CD8-positive, alpha-beta memory T cell (primary cell): ENCODE data around the gene PRRC2B. TPM values are rescaled to one million over a fixed set of nuclear protein-coding genes. Genes with fewer than 3 reads are reported as not detected.

ENCODE experiments used
- CTCF ChIA-PET: fragments of 350-600 bp; sonication (Branson Sonifier 250); formaldehyde crosslinking; loops from one replicate; lab custom pipeline; 2021; ENCODE audit warnings: antibody characterized with exemption; lab: Charles Lee
- POLR2A ChIA-PET: fragments of 350-600 bp; sonication (Branson Sonifier 250); formaldehyde crosslinking; loops from one replicate; lab custom pipeline; 2021; ENCODE audit warnings: antibody characterized with exemption; lab: Charles Lee
- DNase-seq, 5 donors: peaks; one replicate each; pipeline versions ENCODE4 v3.0.0 to v3.0.0-alpha.2; 2020 to 2022; ENCODE audit warnings: mixed read lengths in 1 of 5
- H3K27ac ChIP-seq: one replicate; pipeline ENCODE4 v1.7.0; 2013; ENCODE audit warnings: low read depth, mild to moderate bottlenecking, low read length, moderate library complexity
- H3K27me3 ChIP-seq: 2 replicates; pipeline ENCODE4 v1.7.0; 2013; ENCODE audit warnings: low read length, mild to moderate bottlenecking; ENCODE audit not compliant: insufficient read depth, poor library complexity, severe bottlenecking
- H3K36me3 ChIP-seq: 2 replicates; pipeline ENCODE4 v1.7.0; 2013; ENCODE audit warnings: mild to moderate bottlenecking, low read length, moderate library complexity; ENCODE audit not compliant: insufficient read depth
- H3K4me1 ChIP-seq: 2 replicates; pipeline ENCODE4 v1.7.0; 2013; ENCODE audit warnings: mild to moderate bottlenecking, low read length, moderate library complexity; ENCODE audit not compliant: insufficient read depth
- H3K4me3 ChIP-seq: 2 replicates; pipeline ENCODE4 v1.7.0; 2013; ENCODE audit warnings: mild to moderate bottlenecking, low read length
- H3K9me3 ChIP-seq: 2 replicates; pipeline ENCODE4 v1.7.0; 2013; ENCODE audit warnings: mild to moderate bottlenecking, low read length
- H3K27ac Mint-ChIP-seq, 8 donors: one replicate each; pipeline ENCODE4 v1.8.0; 2020 to 2021; ENCODE audit warnings: mixed read lengths in 8 of 8, mild to moderate bottlenecking in 6 of 8, inconsistent platforms in 3 of 8, moderate library complexity in 3 of 8
- H3K27me3 Mint-ChIP-seq, 2 donors: one replicate each; pipeline ENCODE4 v1.8.0; 2020 to 2021; ENCODE audit warnings: mixed read lengths in 2 of 2, mild to moderate bottlenecking in 1 of 2, moderate library complexity in 1 of 2
- H3K36me3 Mint-ChIP-seq, 3 donors: one replicate each; pipeline ENCODE4 v1.8.0; 2020 to 2021; ENCODE audit warnings: mixed read lengths in 3 of 3, inconsistent platforms in 1 of 3, mild to moderate bottlenecking in 1 of 3
- H3K4me1 Mint-ChIP-seq, 3 donors: one replicate each; pipeline ENCODE4 v1.8.0; 2020 to 2021; ENCODE audit warnings: mixed read lengths in 3 of 3, inconsistent platforms in 1 of 3, mild to moderate bottlenecking in 1 of 3
- H3K4me3 Mint-ChIP-seq, 7 donors: one replicate each; pipeline ENCODE4 v1.8.0; 2020 to 2021; ENCODE audit warnings: mixed read lengths in 7 of 7, mild to moderate bottlenecking in 6 of 7, moderate library complexity in 4 of 7, inconsistent platforms in 2 of 7
- H3K9me3 Mint-ChIP-seq, 5 donors: one replicate each; pipeline ENCODE4 v1.8.0; 2020 to 2022; ENCODE audit warnings: mixed read lengths in 5 of 5, mild to moderate bottlenecking in 3 of 5, moderate library complexity in 2 of 5, inconsistent platforms in 1 of 5
- polyA plus RNA-seq: library from polyadenylated mRNA; unstranded; fragments of 300-500 nt; fragmentation: Illumina TruSeq; gene quantifications from one replicate; pipeline ENCODE4 v1.2.3, GENCODE V29; 2021
- total RNA-seq, 2 experiments: library from RNA; stranded (reverse); gene quantifications; one replicate each; pipeline ENCODE4 v1.2.3, GENCODE V29; 2021

The PRRC2B gene
- total and polyA plus RNA-seq, 3 experiments from 2014 or later = 42.1 to 146 (median 146) TPM

- no peaks in the 10 kb centered on the region for H3K27me3 ChIP-seq
- H3K9me3 Mint-ChIP-seq = no peaks in the 10 kb centered on the region
- no peaks in the 10 kb centered on the region for H3K4me1 ChIP-seq
- no peak overlapping the region for H3K4me3 Mint-ChIP-seq
- peaks cover 0 to 2% of the 10 kb centered on the region in 2 donors for H3K27me3 Mint-ChIP-seq
- POLR2A ChIA-PET = no interaction called here
- DNase-seq = no peak
- H3K4me1 Mint-ChIP-seq = peaks cover 4 to 8% (median 6%) of the 10 kb centered on the region in 3 donors
- H3K9me3 ChIP-seq = no peaks in the 10 kb centered on the region
- H3K27ac ChIP-seq = no peak overlapping the region
- CTCF ChIA-PET = interaction anchor here (0.6 to 3.1 kb wide), 6 partner anchors 18 to 127 kb away, joined by 3 to 11 read pairs (median 5); no protein-coding TSS in a partner anchor
- no peak overlapping the region for H3K4me3 ChIP-seq
- peaks cover 80% of the 10 kb centered on the region for H3K36me3 ChIP-seq
- H3K36me3 Mint-ChIP-seq = peaks cover 12 to 91% (median 19%) of the 10 kb centered on the region in 3 donors
- H3K27ac Mint-ChIP-seq = no peak overlapping the region
Observed at GRCh38 chr9:131477367-131477766, 83.5 kb downstream of the PRRC2B start.

GRCh38 chr9:131477816-131478419 is 84.0 kb downstream of the PRRC2B start:
- no peak overlapping the region for H3K4me3 ChIP-seq
- DNase-seq = no peak
- Mint-ChIP-seq H3K27me3 (peaks cover 0 to 2% of the 10 kb centered on the region in 2 donors), H3K36me3 (peaks cover 12 to 93% (median 16%) of the 10 kb centered on the region in 3 donors), H3K4me1 (peaks cover 4 to 6% (median 4%) of the 10 kb centered on the region in 3 donors), H3K4me3 (no peak overlapping the region), H3K27ac (peak overlapping the region in 6 of 8 donors; percentile 26 to 95 (median 78)), H3K9me3 (no peaks in the 10 kb centered on the region)
- no peaks in the 10 kb centered on the region for H3K4me1 ChIP-seq
- H3K27ac ChIP-seq = no peak overlapping the region
- ChIA-PET POLR2A (no interaction called here), CTCF (interaction anchor here (0.6 to 3.1 kb wide), 7 partner anchors 19 to 128 kb away, joined by 3 to 11 read pairs (median 4); no protein-coding TSS in a partner anchor)
- H3K27me3 ChIP-seq = no peaks in the 10 kb centered on the region
- peaks cover 82% of the 10 kb centered on the region for H3K36me3 ChIP-seq
- H3K9me3 ChIP-seq = no peaks in the 10 kb centered on the region

DNA sequence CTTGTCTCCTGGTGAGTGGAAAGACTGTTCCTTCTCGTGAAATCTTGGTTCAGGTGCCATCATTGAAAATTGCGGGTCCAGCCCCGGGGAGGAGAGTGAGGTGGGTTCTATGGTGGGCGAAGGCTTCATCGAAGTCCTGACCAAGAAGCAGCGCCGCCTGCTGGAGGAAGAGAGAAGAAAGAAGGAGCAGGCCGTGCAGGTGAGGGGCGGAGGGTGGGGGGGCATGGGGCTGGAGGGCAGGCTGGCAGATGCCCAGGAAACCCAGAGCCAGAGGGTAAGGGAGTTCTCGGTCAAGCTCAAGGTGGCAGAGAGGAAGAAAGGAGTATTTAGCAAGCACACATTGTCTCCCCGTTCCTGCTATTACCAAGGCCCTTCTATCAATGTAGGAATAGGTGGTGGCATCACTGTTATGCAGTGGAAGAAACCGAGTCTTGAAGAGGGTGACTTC is 84.6 kb downstream of the PRRC2B start:
- H3K27me3 ChIP-seq = no peaks in the 10 kb centered on the region
- Mint-ChIP-seq H3K4me1 (peaks cover 0 to 6% (median 4%) of the 10 kb centered on the region in 3 donors), H3K4me3 (no peak overlapping the region), H3K27me3 (peaks cover 0 to 2% of the 10 kb centered on the region in 2 donors), H3K36me3 (peaks cover 12 to 93% (median 13%) of the 10 kb centered on the region in 3 donors), H3K27ac (peak overlapping the region in 7 of 8 donors; percentile 22 to 95 (median 73)), H3K9me3 (no peaks in the 10 kb centered on the region)
- peak; percentile 35 to 70 (median 42) for DNase-seq
- ChIA-PET POLR2A (no interaction called here), CTCF (interaction anchor here (0.6 to 3.1 kb wide), 6 partner anchors 19 to 128 kb away, joined by 3 to 11 read pairs (median 5); no protein-coding TSS in a partner anchor)
- H3K27ac ChIP-seq = no peak overlapping the region
- no peaks in the 10 kb centered on the region for H3K4me1 ChIP-seq
- peaks cover 82% of the 10 kb centered on the region for H3K36me3 ChIP-seq
- no peaks in the 10 kb centered on the region for H3K9me3 ChIP-seq
- H3K4me3 ChIP-seq = no peak overlapping the region

DNA sequence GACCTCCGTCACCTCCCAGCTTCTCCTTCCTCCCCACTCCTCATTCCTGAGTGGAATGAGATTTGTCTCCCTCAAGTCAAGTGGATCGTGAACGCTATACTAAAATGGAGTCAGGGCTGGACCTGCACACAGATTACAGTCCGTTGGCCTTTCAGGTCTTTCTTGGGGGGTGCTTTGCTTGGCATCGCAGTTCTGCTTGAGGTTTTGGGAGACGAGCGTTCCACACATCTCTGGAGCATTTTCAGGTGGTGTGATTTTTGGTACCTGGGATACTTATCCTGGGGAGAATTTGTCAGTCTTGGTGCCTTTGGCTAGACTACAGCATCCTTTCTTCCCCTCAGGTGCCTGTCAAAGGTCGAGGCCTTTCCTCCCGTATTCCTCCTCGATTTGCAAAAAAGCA is 85.0 kb downstream of the PRRC2B start:
- DNase-seq = no peak
- no peaks in the 10 kb centered on the region for H3K9me3 Mint-ChIP-seq
- ChIA-PET CTCF (interaction anchor here (0.6 to 3.6 kb wide), 7 partner anchors 11 to 129 kb away, joined by 3 to 18 read pairs (median 4); no protein-coding TSS in a partner anchor), POLR2A (no interaction called here)
- H3K36me3 Mint-ChIP-seq = peaks cover 12 to 93% (median 13%) of the 10 kb centered on the region in 3 donors
- Histone ChIP-seq H3K27ac (no peak overlapping the region), H3K36me3 (peaks cover 82% of the 10 kb centered on the region), H3K4me3 (no peak overlapping the region), H3K27me3 (no peaks in the 10 kb centered on the region), H3K4me1 (no peaks in the 10 kb centered on the region), H3K9me3 (no peaks in the 10 kb centered on the region)
- H3K27ac Mint-ChIP-seq = peak overlapping the region in 3 of 8 donors; percentile 32 to 46 (median 43)
- H3K27me3 Mint-ChIP-seq = no peaks in the 10 kb centered on the region
- H3K4me3 Mint-ChIP-seq = no peak overlapping the region
- H3K4me1 Mint-ChIP-seq = peaks cover 0 to 6% (median 4%) of the 10 kb centered on the region in 3 donors

- Mint-ChIP-seq H3K27me3 (no peaks in the 10 kb centered on the region), H3K4me1 (peaks cover 0 to 6% (median 4%) of the 10 kb centered on the region in 3 donors), H3K36me3 (peaks cover 10 to 93% (median 12%) of the 10 kb centered on the region in 3 donors), H3K4me3 (peak overlapping the region in 1 of 7 donors; percentile 12), H3K27ac (no peak overlapping the region), H3K9me3 (no peaks in the 10 kb centered on the region)
- ChIA-PET CTCF (interaction anchor here (0.9 to 3.6 kb wide), 3 partner anchors 13 to 130 kb away, joined by 3 to 18 read pairs (median 5); no protein-coding TSS in a partner anchor), POLR2A (no interaction called here)
- Histone ChIP-seq H3K9me3 (no peaks in the 10 kb centered on the region), H3K4me1 (no peaks in the 10 kb centered on the region), H3K27ac (no peak overlapping the region), H3K4me3 (no peak overlapping the region), H3K27me3 (no peaks in the 10 kb centered on the region), H3K36me3 (peaks cover 88% of the 10 kb centered on the region)
- DNase-seq = no peak
Observed at GRCh38 chr9:131480258-131480657, 86.4 kb downstream of the PRRC2B start.

DNA sequence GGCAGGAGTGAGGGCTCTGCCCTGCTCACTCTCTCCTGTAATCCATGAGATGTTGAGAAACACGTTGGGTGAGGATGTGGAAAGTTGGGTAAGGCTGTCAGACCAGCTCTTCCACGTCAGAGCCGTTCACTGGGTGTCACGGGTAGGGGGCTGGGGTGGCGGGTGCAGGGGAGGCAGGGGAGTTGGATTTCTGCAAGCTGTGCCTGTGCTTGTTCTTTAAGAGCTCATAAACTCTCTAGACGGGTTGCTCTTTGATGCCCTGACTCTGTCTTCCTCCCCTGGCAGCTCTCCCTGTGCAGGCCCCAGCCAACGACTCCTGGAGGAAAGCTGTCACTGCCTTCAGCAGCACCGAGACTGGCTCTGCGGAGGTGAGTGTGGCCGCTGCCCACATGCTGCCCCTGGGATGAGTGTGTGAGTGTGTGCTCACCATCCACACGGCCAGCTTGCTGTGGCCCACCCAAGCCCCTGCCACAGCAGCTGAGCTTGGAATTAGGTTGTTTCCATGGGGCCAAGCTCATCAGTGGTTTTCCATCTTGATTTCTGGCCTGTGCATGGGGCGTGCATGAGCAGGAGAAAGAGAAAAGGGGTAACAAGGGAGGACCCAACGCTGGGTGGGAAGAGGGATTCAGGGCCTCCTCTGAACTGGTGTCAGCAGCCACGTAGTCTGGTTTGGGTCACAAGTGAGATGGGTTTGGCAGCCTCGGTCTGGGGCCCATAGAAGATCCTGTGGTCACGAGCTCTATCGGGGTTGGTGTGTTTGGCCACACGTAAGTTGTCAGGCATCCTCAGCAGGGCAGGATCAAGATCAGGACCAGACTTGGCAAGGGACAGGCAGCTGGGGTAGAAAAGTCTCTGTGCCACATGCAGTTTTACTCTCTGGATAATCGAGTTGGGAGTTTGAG is 87.8 kb downstream of the PRRC2B start:
- no peaks in the 10 kb centered on the region for H3K4me1 ChIP-seq
- H3K27me3 Mint-ChIP-seq = no peaks in the 10 kb centered on the region
- no peak overlapping the region for H3K27ac ChIP-seq
- CTCF ChIA-PET = interaction anchor here (0.9 to 3.6 kb wide), 5 partner anchors 10 to 132 kb away, joined by 3 to 18 read pairs (median 4); no protein-coding TSS in a partner anchor
- H3K4me3 ChIP-seq = no peak overlapping the region
- H3K4me3 Mint-ChIP-seq = no peak overlapping the region
- H3K27me3 ChIP-seq = no peaks in the 10 kb centered on the region
- peaks cover 10 to 95% (median 12%) of the 10 kb centered on the region in 3 donors for H3K36me3 Mint-ChIP-seq
- no peak for DNase-seq
- H3K27ac Mint-ChIP-seq = peak overlapping the region in 5 of 8 donors; percentile 7 to 87 (median 61)
- H3K36me3 ChIP-seq = peaks cover 88% of the 10 kb centered on the region
- H3K4me1 Mint-ChIP-seq = peaks cover 2 to 6% (median 4%) of the 10 kb centered on the region in 3 donors
- no peaks in the 10 kb centered on the region for H3K9me3 Mint-ChIP-seq
- POLR2A ChIA-PET = interaction anchor here (0.6 to 0.7 kb wide), 3 partner anchors 19 to 1189 kb away, joined by 3 to 7 read pairs (median 5); no protein-coding TSS in a partner anchor
- H3K9me3 ChIP-seq = no peaks in the 10 kb centered on the region

DNA sequence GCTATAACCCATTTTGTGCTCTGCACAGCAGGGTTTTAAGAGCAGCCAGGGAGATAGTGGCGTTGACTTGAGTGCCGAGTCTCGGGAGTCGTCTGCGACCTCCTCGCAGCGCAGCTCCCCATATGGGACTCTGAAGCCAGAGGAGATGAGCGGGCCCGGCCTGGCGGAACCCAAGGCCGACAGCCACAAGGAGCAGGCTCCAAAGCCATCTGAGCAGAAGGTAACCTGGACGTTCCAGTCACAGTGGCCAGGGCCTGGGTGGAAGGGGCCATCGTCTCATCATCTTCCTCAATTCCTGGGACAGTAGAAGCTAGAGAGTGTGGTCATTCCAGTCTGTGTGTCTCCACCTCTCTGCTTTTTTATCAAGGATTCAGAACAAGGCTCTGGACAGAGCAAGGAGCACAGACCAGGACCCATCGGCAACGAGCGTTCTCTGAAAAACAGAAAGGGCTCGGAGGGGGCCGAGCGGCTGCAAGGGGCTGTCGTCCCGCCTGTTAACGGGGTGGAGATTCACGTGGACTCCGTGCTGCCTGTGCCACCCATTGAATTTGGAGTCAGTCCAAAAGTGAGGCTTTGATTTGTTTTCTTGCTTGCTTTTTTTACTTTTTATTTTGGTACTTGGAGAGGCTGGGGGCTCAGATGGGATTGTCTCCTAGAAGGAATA is 88.6 kb downstream of the PRRC2B start:
- POLR2A ChIA-PET = no interaction called here
- no peaks in the 10 kb centered on the region for H3K27me3 Mint-ChIP-seq
- CTCF ChIA-PET = interaction anchor here (1.2 to 3.6 kb wide), 4 partner anchors 16 to 132 kb away, joined by 3 to 18 read pairs (median 4); no protein-coding TSS in a partner anchor
- Histone ChIP-seq H3K4me3 (no peak overlapping the region), H3K9me3 (no peaks in the 10 kb centered on the region), H3K36me3 (peaks cover 86% of the 10 kb centered on the region), H3K27ac (no peak overlapping the region), H3K27me3 (no peaks in the 10 kb centered on the region), H3K4me1 (no peaks in the 10 kb centered on the region)
- DNase-seq = no peak
- H3K9me3 Mint-ChIP-seq = no peaks in the 10 kb centered on the region
- peak overlapping the region in 5 of 8 donors; percentile 9 to 87 (median 39) for H3K27ac Mint-ChIP-seq
- H3K36me3 Mint-ChIP-seq = peaks cover 11 to 95% (median 12%) of the 10 kb centered on the region in 3 donors
- H3K4me3 Mint-ChIP-seq = no peak overlapping the region
- peaks cover 2 to 6% (median 4%) of the 10 kb centered on the region in 3 donors for H3K4me1 Mint-ChIP-seq
